ENCODE data around the gene OR2A2.

OR2A2 gene

DNA sequence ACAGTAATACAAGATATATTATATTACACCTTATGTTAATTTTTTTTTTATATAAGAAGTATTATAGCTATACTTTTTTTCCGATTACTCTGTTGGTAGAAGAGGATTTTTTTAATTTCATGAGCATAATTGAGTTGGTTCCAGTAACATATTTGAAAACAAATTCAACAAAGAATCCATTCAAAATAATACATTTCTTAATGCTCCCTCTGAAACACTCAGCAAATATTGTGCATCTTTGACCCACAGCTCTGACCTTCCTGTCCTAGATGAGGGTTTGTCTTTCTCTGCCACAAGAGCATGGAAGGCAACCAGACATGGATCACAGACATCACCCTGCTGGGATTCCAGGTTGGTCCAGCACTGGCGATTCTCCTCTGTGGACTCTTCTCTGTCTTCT, at the start of gene OR2A2:
Gene OR2A2 (plus strand): TSS at position 301 of the 400 bp plus-strand sequence. CDS start 0 bp downstream, at position 301.
- no peaks in the 10 kb centered on the region for H3K9me3 ChIP-seq (ENCODE audit: control insufficient read depth, insufficient read depth, low read length)
- TF ChIP-seq, protein P1, sequence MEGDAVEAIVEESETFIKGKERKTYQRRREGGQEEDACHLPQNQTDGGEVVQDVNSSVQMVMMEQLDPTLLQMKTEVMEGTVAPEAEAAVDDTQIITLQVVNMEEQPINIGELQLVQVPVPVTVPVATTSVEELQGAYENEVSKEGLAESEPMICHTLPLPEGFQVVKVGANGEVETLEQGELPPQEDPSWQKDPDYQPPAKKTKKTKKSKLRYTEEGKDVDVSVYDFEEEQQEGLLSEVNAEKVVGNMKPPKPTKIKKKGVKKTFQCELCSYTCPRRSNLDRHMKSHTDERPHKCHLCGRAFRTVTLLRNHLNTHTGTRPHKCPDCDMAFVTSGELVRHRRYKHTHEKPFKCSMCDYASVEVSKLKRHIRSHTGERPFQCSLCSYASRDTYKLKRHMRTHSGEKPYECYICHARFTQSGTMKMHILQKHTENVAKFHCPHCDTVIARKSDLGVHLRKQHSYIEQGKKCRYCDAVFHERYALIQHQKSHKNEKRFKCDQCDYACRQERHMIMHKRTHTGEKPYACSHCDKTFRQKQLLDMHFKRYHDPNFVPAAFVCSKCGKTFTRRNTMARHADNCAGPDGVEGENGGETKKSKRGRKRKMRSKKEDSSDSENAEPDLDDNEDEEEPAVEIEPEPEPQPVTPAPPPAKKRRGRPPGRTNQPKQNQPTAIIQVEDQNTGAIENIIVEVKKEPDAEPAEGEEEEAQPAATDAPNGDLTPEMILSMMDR (IDR thresholded peaks at IDR 0.05; ENCODE audit: low read depth, low read length, poor library complexity, severe bottlenecking) = no peak
- TF ChIP-seq EZH2phosphoT487 (IDR thresholded peaks at IDR 0.05; ENCODE audit: borderline replicate concordance, low read length) = no peak
- H3K27ac ChIP-seq (ENCODE audit: low read depth, low read length) = no peak within 1 kb of the TSS
- no peaks in the 10 kb centered on the region for H3F3A ChIP-seq (ENCODE audit: control insufficient read depth, insufficient read depth)
- H3K79me2 ChIP-seq (ENCODE audit: control insufficient read depth, low read length) = no peaks in the 10 kb centered on the region
- H3K9me2 ChIP-seq (replicated peaks; ENCODE audit: control insufficient read depth, low read length) = no peaks in the 10 kb centered on the region
- no peaks in the 10 kb centered on the region for H4K20me1 ChIP-seq (ENCODE audit: control insufficient read depth, insufficient read depth, low read depth, low read length)
- no peaks in the 10 kb centered on the region for H3K36me3 ChIP-seq (ENCODE audit: control insufficient read depth, low read length)
- H3K4me3 ChIP-seq (ENCODE audit: low read length) = no peak within 1 kb of the TSS
- H3K4me2 ChIP-seq (ENCODE audit: low read length) = no peak within 1 kb of the TSS
- H3K27me3 ChIP-seq (ENCODE audit: control insufficient read depth, low read length) = no peaks in the 10 kb centered on the region
- no peaks in the 10 kb centered on the region for H3K4me1 ChIP-seq (ENCODE audit: control insufficient read depth, low read length)

DNA sequence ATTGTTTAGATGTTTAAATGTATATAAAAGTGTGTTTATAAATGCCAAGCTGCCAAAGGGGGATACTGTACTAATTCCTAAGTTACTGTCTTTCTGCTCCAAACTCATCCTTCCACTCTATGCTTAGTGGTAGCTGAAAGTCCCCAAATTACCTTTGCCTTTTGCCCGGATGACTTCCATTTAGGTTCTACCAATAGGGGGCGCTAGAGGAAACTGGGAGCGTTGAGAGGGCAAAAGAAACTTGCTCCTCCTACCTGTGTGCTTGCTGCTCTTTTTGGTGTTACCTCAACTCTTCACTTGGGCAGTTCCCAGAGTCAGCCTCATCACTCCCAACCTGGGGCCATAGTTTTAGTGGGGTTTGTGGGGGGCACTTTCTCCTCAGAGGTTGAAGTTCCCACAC, 45.7 kb upstream of the OR2A2 start:
- Histone ChIP-seq H3K9me3 (ENCODE audit: control insufficient read depth, insufficient read depth, low read length) (no peaks in the 10 kb centered on the region), H3K9me2 (replicated peaks; ENCODE audit: control insufficient read depth, low read length) (no peaks in the 10 kb centered on the region), H3K4me1 (ENCODE audit: control insufficient read depth, low read length) (no peaks in the 10 kb centered on the region), H3K27ac (ENCODE audit: low read depth, low read length) (no peak overlapping the region), H3K36me3 (ENCODE audit: control insufficient read depth, low read length) (no peaks in the 10 kb centered on the region), H3K27me3 (ENCODE audit: control insufficient read depth, low read length) (no peaks in the 10 kb centered on the region), H3K79me2 (ENCODE audit: control insufficient read depth, low read length) (no peaks in the 10 kb centered on the region), H3K4me2 (ENCODE audit: low read length) (no peak overlapping the region), H3K4me3 (ENCODE audit: low read length) (no peak overlapping the region), H4K20me1 (ENCODE audit: control insufficient read depth, insufficient read depth, low read depth, low read length) (no peaks in the 10 kb centered on the region), H3F3A (ENCODE audit: control insufficient read depth, insufficient read depth) (no peaks in the 10 kb centered on the region)
- TF ChIP-seq, protein P1 (IDR thresholded peaks at IDR 0.05; ENCODE audit: low read depth, low read length, poor library complexity, severe bottlenecking) = peak; percentile 49
- TF ChIP-seq EZH2phosphoT487 (IDR thresholded peaks at IDR 0.05; ENCODE audit: borderline replicate concordance, low read length) = no peak

GRCh38 chr7:144069511-144069910, 39.9 kb upstream of the OR2A2 start, which contains the start of gene OR2A25:
TSS of gene OR2A25 (plus strand) at chr7:144069811. CDS start at chr7:144074220, 4,409 bp downstream.
- H3K27me3 ChIP-seq (ENCODE audit: control insufficient read depth, low read length) = no peaks in the 10 kb centered on the region
- H3K4me2 ChIP-seq (ENCODE audit: low read length) = no peak within 1 kb of the TSS
- no peaks in the 10 kb centered on the region for H3K79me2 ChIP-seq (ENCODE audit: control insufficient read depth, low read length)
- no peaks in the 10 kb centered on the region for H3K9me3 ChIP-seq (ENCODE audit: control insufficient read depth, insufficient read depth, low read length)
- TF ChIP-seq EZH2phosphoT487 (IDR thresholded peaks at IDR 0.05; ENCODE audit: borderline replicate concordance, low read length) = no peak
- TF ChIP-seq, protein P1 (IDR thresholded peaks at IDR 0.05; ENCODE audit: low read depth, low read length, poor library complexity, severe bottlenecking) = no peak
- no peaks in the 10 kb centered on the region for H3K9me2 ChIP-seq (replicated peaks; ENCODE audit: control insufficient read depth, low read length)
- H3F3A ChIP-seq (ENCODE audit: control insufficient read depth, insufficient read depth) = no peaks in the 10 kb centered on the region
- H3K36me3 ChIP-seq (ENCODE audit: control insufficient read depth, low read length) = no peaks in the 10 kb centered on the region
- H3K4me3 ChIP-seq (ENCODE audit: low read length) = no peak within 1 kb of the TSS
- no peak within 1 kb of the TSS for H3K27ac ChIP-seq (ENCODE audit: low read depth, low read length)
- no peaks in the 10 kb centered on the region for H4K20me1 ChIP-seq (ENCODE audit: control insufficient read depth, insufficient read depth, low read depth, low read length)
- no peaks in the 10 kb centered on the region for H3K4me1 ChIP-seq (ENCODE audit: control insufficient read depth, low read length)

Measured in DOHH2 (cell line).